Omental fat pad (tissue), 4 donors: Measurements from ENCODE around the gene PPM1L. TPM values are rescaled to one million over a fixed set of nuclear protein-coding genes. Genes with fewer than 3 reads are reported as not detected.

ENCODE experiments used
- ATAC-seq: fragments of 150-250 bp; one replicate; pipeline ENCODE4 v1.9.1; 2016; ENCODE audit warnings: mild to moderate bottlenecking, moderate library complexity; ENCODE audit not compliant: low FRiP score
- DNase-seq: peaks from one replicate; pipeline ENCODE4 v3.0.0-alpha.2; 2019; ENCODE audit warnings: low spot score
- total RNA-seq, 4 donors: library from RNA; depleted of rRNA; stranded (reverse); fragments of >200 nt; gene quantifications; one replicate each; pipeline ENCODE4 v1.1.0, GENCODE V29; 2016
- TF ChIP-seq, protein P1 (sequence below), 3 donors: fragments of 450-650 bp; IDR thresholded peaks; one replicate each; pipeline ENCODE4 v1.5.1; 2016 to 2017; ENCODE audit warnings: antibody characterized with exemption in 3 of 3, mild to moderate bottlenecking in 3 of 3, moderate library complexity in 2 of 3

Gene PPM1L
- total RNA-seq, 4 donors from 2014 or later, result 13.5 to 30.4 (median 18.0) TPM

DNA sequence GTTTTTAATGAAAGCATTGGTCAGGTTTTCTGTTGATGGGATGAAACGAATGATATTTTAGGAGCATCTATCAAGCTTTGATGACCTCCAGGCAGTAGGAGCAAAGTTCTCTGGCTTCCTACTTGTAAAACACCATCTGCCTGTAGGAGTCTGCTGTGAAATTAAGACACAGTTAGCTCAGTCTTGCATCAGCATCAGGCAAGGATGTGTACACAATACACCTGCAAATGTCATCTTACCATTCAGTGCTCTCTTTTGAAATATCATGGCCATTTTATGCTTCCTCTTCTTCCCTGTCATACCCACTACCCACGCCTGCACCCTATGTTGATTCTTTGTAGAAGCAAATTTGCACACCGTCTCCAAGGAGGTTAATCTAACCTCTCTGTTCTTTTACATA is 310.9 kb downstream of the PPM1L start:
- DNase-seq (no peak), ATAC-seq (no peak)
- TF ChIP-seq, protein P1, sequence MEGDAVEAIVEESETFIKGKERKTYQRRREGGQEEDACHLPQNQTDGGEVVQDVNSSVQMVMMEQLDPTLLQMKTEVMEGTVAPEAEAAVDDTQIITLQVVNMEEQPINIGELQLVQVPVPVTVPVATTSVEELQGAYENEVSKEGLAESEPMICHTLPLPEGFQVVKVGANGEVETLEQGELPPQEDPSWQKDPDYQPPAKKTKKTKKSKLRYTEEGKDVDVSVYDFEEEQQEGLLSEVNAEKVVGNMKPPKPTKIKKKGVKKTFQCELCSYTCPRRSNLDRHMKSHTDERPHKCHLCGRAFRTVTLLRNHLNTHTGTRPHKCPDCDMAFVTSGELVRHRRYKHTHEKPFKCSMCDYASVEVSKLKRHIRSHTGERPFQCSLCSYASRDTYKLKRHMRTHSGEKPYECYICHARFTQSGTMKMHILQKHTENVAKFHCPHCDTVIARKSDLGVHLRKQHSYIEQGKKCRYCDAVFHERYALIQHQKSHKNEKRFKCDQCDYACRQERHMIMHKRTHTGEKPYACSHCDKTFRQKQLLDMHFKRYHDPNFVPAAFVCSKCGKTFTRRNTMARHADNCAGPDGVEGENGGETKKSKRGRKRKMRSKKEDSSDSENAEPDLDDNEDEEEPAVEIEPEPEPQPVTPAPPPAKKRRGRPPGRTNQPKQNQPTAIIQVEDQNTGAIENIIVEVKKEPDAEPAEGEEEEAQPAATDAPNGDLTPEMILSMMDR (IDR thresholded peaks at IDR 0.05), result no peak

DNA sequence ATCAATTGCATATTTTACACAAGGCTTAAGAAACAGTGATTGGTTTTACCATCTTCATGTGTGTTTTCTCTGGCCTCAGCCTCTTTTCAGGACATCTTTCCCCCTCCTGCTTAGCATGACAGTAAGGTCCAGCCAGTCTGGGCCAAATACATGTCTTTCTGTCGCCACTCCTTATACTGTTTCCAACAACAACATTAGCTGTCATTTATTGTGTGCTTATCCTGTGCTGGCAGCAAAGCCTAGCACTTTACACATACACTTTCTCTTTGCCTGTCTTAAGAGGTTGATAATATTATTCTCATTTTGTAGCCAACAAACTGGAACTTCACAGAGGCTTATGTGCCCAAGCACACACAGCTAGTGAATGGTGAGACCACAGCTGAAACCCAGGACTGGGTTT is 311.3 kb downstream of the PPM1L start:
- DNase-seq (no peak), ATAC-seq (no peak)
- TF ChIP-seq, protein P1 (IDR thresholded peaks at IDR 0.05), result no peak

DNA sequence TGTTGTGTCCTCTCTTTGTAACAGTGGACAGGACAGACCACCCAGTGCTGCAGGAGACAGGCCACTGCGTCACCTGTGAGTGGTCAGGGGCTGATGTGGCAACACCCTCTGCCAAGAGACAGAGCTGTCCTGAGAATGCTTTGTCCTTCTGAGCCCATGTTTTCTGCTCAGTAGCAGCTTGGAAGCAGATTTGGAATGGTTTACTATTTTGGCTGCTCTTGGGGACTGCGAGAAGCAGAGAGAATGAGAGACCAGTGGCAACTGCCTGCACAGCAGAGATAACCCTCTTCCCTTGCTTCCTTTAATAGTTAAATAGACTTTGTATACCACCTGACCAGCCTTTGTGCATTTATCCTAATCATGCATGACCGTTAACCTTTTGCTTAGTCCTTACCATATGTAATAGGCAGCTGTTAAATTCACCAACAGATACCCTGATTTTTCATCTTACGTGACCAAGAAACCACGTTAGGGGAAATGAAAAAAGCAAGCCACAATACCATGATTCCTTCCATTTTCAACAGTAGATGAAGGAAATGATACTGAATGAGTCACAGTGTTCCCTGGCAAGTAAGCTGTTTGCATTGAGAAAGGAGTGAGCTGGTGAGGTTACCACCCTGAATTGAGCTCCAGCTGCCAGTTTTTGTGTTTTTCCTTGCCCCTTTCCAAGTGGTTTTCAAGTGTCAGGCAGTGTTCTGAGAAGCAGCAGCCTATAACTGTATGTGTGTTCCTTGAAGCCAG is 313.6 kb downstream of the PPM1L start:
- DNase-seq (no peak), ATAC-seq (peak; percentile 53)
- TF ChIP-seq, protein P1 (IDR thresholded peaks at IDR 0.05), result no peak

DNA sequence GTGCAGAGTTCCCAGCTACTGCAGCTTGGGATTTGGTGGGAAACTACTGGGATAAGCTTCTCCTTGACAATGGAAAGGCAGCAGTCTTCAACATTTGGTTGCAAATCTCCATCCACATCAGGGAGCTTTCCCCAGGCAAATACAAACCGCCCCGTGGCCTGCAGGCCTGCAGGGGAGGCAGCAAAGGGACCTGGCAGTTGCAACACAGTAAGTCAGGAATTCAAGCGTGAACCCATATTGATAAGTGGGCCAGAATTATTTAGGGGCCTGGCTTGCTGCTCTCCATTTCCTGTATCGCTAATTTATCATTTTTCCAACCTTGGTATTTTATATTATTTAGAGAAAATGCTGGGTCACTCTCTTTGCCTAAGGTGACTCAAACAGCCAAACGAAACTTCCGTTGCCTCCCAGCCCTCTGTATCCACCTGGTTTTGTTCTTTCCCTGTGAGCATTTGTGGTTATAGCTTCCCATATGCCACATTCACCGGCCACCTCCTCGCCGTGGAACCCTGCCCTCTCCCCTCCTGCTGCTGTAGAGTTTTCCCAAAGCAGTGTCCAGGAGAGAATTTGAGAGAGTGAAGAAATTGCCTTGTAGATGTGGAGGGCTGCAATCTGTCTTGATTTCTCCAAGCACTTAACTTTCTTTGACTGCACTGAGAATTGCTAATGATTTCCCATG is 314.4 kb downstream of the PPM1L start:
- TF ChIP-seq, protein P1 (IDR thresholded peaks at IDR 0.05), result no peak
- DNase-seq (no peak), ATAC-seq (no peak)

DNA sequence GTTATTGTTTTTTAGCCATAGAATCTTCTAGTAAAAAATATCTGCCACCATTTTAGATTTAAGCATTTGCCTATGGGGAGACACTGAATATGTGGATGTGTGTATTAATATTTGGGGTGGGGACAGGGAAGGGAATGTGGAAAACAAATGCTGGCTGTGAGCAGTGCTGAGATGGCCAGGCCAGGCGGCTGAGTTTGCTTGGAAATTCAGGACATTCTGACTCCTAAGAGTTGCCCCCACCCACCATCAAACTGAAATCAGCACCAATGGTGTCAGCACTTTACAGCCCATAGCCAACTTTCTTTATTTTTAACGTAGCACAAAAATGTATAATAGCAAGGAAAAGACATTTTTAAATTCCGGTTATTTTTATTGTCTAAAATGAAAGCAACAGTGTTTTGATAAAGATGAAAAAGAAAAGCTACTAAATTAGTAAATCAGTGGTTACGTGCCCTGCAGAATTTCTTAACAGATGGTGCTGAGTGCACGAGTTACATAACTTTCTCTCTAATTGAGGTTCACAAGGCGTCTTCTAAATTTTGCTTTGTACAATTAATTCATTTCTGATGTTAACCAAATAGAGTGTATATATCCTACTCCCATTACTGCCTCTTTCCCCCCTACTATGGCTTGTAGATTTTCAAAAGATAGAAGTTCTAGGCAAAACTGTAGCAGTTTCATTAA is 315.1 kb downstream of the PPM1L start:
- TF ChIP-seq, protein P1 (IDR thresholded peaks at IDR 0.05), result no peak
- ATAC-seq (no peak), DNase-seq (no peak)

DNA sequence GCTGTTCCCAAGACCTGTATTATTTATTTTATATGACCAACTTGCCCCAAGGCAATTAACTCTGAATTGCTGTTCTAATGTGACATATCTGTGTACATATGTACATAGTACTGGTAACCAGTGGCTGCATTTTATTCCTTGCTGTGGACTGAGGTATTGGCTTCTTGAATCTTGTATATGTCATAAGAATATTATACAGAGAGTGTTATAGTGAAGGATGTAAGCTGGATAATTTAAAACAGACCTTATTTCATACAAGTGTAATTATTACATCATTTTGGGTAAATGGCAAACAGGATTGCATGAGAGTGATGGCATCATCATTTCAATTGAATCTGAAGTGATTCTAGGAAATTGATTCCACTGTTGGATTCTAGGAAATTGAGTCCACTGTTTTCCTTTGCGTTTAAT is 316.2 kb downstream of the PPM1L start:
- TF ChIP-seq, protein P1 (IDR thresholded peaks at IDR 0.05), result no peak
- DNase-seq, result no peak
- no peak for ATAC-seq
